Kidney (tissue), 14 donors: ENCODE measurements around the gene ITGB4. TPM values are rescaled to one million over a fixed set of nuclear protein-coding genes. Genes with fewer than 3 reads are reported as not detected.
"Not testable (repeated sequence)": the region's sequence is repeated elsewhere in the genome, so short reads cannot be mapped to it uniquely, and the experiment has no call there.

Source experiments
- DNase-seq, 5 donors: peaks; one replicate each; pipeline ENCODE4 v3.0.0-alpha.2; 2013 to 2020
- FAIRE-seq: peaks from 2 replicates; lab custom pipeline; 2012; peaks lifted over from hg19 to GRCh38; lab: Jason Lieb, UNC
- H3K27ac ChIP-seq, 2 donors: one replicate each; pipeline ENCODE4 v1.7.0; 2013; ENCODE audit warnings: low read depth in 2 of 2, low read length in 2 of 2, inconsistent platforms in 1 of 2
- H3K27me3 ChIP-seq: one replicate; pipeline ENCODE4 v1.7.1; 2013; ENCODE audit warnings: low read length, inconsistent platforms; ENCODE audit not compliant: control insufficient read depth, insufficient read depth
- H3K36me3 ChIP-seq, 3 donors: one replicate each; pipeline versions ENCODE4 v1.7.0 to v1.7.1; 2013; ENCODE audit warnings: low read length in 3 of 3, control low read depth in 1 of 3, inconsistent platforms in 1 of 3; ENCODE audit not compliant: insufficient read depth in 3 of 3, control insufficient read depth in 2 of 3
- H3K4me1 ChIP-seq, 3 donors: one replicate each; pipeline versions ENCODE4 v1.7.0 to v1.7.1; 2013; ENCODE audit warnings: low read length in 3 of 3, inconsistent platforms in 1 of 3, low read depth in 1 of 3; ENCODE audit not compliant: control insufficient read depth in 2 of 3, insufficient read depth in 2 of 3
- H3K4me3 ChIP-seq, 3 donors: one replicate each; pipeline versions ENCODE4 v1.7.0 to v1.8.1; 2013; ENCODE audit warnings: low read length in 3 of 3, control low read depth in 1 of 3, inconsistent platforms in 1 of 3
- H3K9ac ChIP-seq, 3 donors: one replicate each; pipeline versions ENCODE4 v1.7.0 to v1.7.1; 2013; ENCODE audit warnings: low read length in 3 of 3, control low read depth in 1 of 3, inconsistent platforms in 1 of 3
- H3K9me3 ChIP-seq, 3 donors: one replicate each; pipeline versions ENCODE4 v1.7.0 to v1.7.1; 2013; ENCODE audit warnings: low read length in 3 of 3, control low read depth in 1 of 3, inconsistent platforms in 1 of 3; ENCODE audit not compliant: control insufficient read depth in 2 of 3, insufficient read depth in 1 of 3
- intact Hi-C: fragments of 100-400 bp; cut with DNase I; formaldehyde crosslinking; loops from one replicate; pipeline ENCODE4 v1.11.1; 2022
- polyA plus RNA-seq: library from polyadenylated mRNA; stranded (reverse); fragments of 350-450 nt; fragmentation: Illumina TruSeq; extraction: RNeasy Lipid Tissue Mini Kit (QIAGEN cat#74804); gene quantifications from one replicate; pipeline ENCODE4 v1.2.3, GENCODE V29; 2014; ENCODE audit warnings: low read depth, low replicate concordance; ENCODE audit not compliant: insufficient read depth
- total RNA-seq: library from RNA; stranded (reverse); fragmentation: NEBNext Ultra II Directional; extraction: Animal tissue kit (Norgen Biotek cat#: 25700); gene quantifications from one replicate; pipeline ENCODE4 v1.2.1, GENCODE V29; 2021
- TF ChIP-seq, protein P1 (sequence below): IDR thresholded peaks from 3 replicates; pipeline ENCODE4 v1.5.1; 2012; ENCODE audit warnings: mild to moderate bottlenecking, moderate library complexity, borderline replicate concordance; ENCODE audit not compliant: insufficient read depth; ENCODE audit errors: extremely low read depth
- donor health status: control.
- donor health status: control.
- donor health status: control.
- donor health status: control.
- donor health status: control.
- donor health status: DM: yes; HTN: yes; CAD: no.
- donor health status: Normal renal cell carcinoma (clear cell type).

The ITGB4 gene
- total and polyA plus RNA-seq, 2 donors from 2014 or later = 15.7 to 149 TPM

DNA sequence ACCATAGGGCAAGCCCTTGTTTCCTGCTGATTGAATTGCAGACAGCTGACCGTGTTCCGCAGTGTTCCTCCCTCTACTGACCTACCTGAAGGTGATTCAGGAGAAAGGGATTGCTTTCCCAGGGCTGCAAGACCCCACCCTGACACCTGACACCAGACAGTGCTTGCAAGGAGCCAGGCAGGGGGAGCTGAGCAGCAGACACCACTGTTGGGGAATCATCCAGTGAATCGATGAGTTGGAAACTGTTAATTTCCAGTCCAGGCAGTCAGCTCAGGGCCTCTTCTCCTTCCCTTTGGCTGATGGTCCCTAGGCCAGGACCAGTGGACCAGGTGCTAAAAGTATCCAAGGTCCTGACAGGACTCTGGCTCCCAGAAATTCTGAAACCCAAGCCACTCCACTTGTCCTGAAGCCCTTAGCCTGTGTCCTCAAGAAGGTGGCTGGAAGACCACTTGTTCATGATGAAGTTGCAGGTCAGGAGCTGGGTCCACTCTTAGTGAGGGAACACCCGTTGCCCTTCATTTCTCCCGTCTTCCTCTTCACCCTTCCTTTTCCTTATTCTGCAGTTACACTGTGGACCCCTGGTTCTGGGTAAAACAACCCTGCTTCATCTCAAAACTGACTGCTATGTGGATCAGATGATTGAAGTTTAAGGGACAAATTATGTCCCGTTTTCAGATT lies 53.9 kb downstream of the ITGB4 start:
- intact Hi-C loops = no loop called here
- Histone ChIP-seq H3K9me3 (no peaks in the 10 kb centered on the region), H3K36me3 (peaks cover 14 to 25% (median 18%) of the 10 kb centered on the region in 3 donors), H3K9ac (no peak overlapping the region), H3K4me1 (peaks cover 0 to 17% (median 5%) of the 10 kb centered on the region in 3 donors), H3K27me3 (no peaks in the 10 kb centered on the region), H3K4me3 (no peak overlapping the region), H3K27ac (no peak overlapping the region)
- no peak for FAIRE-seq
- TF ChIP-seq, protein P1, sequence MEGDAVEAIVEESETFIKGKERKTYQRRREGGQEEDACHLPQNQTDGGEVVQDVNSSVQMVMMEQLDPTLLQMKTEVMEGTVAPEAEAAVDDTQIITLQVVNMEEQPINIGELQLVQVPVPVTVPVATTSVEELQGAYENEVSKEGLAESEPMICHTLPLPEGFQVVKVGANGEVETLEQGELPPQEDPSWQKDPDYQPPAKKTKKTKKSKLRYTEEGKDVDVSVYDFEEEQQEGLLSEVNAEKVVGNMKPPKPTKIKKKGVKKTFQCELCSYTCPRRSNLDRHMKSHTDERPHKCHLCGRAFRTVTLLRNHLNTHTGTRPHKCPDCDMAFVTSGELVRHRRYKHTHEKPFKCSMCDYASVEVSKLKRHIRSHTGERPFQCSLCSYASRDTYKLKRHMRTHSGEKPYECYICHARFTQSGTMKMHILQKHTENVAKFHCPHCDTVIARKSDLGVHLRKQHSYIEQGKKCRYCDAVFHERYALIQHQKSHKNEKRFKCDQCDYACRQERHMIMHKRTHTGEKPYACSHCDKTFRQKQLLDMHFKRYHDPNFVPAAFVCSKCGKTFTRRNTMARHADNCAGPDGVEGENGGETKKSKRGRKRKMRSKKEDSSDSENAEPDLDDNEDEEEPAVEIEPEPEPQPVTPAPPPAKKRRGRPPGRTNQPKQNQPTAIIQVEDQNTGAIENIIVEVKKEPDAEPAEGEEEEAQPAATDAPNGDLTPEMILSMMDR = no peak
- DNase-seq = peak in 4 of 5 donors; percentile 50 to 87 (median 82)

DNA sequence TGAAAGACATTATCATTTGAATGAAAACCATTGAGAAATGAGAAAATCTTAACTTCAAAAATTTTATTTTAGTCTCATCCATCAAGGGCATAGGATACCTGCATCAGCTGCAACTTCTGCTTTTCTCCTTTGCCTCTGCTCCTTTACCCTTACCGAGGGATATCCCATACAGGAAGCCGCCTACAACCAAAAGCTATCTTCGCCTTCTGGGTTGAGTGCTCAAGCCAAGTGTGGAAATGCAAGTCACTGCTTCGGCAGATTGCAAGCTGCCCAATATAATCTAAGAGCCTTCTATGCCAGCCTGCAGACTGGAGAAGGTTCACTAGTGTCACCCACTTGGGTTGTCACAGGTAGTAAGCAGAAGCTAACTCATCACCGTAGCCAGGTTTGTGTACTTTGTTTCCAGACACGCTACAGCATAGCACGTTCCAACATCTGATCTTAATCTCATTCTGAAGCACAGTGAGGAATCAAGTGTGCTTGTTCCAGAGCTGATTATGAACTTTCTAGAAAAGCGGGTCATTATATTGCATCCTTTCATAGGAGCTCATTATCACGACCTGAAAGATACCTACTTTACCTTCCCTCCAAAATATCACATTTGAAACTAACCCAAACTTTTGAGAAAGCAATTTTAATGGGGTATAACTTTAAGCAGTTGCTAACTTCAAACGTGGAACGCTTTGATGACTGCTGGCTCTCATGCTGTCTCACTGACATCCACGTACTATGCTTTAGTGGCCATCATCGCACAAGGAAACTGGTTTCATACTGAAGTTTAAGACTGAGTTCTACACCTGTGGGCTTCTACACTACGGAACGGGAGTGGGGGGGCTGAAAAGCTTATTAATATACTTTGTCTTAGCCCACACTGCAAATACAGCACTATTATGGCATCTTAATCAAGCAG lies 55.4 kb downstream of the ITGB4 start:
- Histone ChIP-seq H3K9me3 (no peaks in the 10 kb centered on the region), H3K27ac (peak overlapping the region in 1 of 2 donors; percentile 57), H3K27me3 (no peaks in the 10 kb centered on the region), H3K4me1 (peaks cover 0 to 17% (median 3%) of the 10 kb centered on the region in 3 donors), H3K4me3 (peak overlapping the region; percentile 86 to 98 (median 96)), H3K36me3 (peaks cover 14 to 25% (median 18%) of the 10 kb centered on the region in 3 donors), H3K9ac (peak overlapping the region in 2 of 3 donors; percentile 40 to 98)
- TF ChIP-seq, protein P1 = no peak
- intact Hi-C loops = no loop called here
- FAIRE-seq = no peak
- DNase-seq = peak in 2 of 5 donors; percentile 27 to 63

DNA sequence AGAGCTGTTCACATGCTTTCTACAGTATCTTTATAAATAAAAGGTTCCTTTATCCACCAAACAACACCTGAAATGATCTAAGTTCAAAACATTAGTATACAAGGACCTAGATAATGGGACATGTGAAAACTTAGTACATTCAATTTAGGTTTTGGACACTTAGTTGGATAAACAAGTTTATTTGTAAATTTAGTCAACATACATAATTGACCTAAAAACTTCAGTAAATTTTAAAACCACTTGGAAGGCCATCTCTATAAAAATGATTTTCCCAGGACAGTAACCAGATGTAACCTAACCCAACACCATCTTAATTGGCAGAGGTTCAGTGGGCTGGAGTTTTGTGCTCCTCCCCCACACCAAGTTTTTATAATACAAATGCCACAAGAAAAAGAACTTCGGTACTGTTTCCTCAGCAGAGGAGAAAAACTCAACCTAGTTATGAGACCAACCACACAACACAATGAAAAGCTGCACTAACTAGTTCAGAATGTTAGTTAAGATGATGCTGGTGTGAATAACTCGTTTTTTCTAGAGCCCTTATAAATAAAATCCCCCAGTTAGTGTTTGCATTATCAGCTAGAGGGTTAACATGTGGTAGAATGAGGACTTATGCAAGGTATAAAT lies 56.1 kb downstream of the ITGB4 start:
- DNase-seq (peak in 2 of 5 donors; percentile 27 to 54), FAIRE-seq (no peak)
- H3K36me3 ChIP-seq = peaks cover 14 to 25% (median 18%) of the 10 kb centered on the region in 3 donors
- intact Hi-C loops = no loop called here
- H3K27ac ChIP-seq = peak overlapping the region in 1 of 2 donors; percentile 33
- peak overlapping the region; percentile 86 to 98 (median 96) for H3K4me3 ChIP-seq
- H3K9me3 ChIP-seq = no peaks in the 10 kb centered on the region
- TF ChIP-seq, protein P1 = no peak
- H3K4me1 ChIP-seq = peaks cover 0 to 17% (median 0%) of the 10 kb centered on the region in 3 donors
- no peaks in the 10 kb centered on the region for H3K27me3 ChIP-seq
- peak overlapping the region; percentile 40 to 98 (median 56) for H3K9ac ChIP-seq

DNA sequence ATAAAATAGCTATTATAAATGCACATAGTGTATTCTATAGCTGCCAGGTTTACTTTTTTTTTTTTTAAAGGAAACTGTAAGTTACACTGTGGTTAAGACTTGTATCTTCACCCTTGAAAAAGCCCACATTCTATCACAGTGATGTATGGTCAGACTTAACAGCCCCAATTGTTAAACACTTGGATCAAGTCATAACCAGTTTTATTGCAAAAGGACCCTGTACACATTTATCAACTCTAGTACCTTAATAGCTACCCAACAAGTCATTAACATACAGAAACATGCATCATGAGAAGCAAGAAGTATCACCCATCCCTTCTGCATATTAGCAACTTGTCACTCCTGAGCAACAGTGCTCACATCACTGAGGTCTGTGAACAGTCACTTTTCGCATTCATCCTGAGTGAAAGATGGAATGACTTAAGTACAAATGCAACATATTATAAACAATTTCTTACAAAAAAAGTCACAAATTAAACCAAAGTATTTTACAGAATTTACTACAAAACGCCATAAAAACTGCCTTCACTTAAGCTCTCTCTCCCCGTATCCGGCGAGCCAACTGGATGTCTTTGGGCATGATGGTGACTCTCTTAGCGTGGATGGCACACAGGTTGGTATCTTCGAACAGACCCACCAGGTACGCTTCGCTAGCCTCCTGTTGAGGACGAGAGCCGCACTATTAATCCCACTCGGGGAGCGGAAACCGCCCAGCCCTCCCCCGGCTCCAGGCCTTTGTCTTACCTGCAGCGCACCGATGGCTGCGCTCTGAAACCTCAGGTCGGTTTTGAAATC lies 57.0 kb downstream of the ITGB4 start:
- intact Hi-C loops, H3K9me3 ChIP-seq, H3K27me3 ChIP-seq: not testable (repeated sequence)
- Histone ChIP-seq H3K36me3 (peaks cover 14 to 25% (median 18%) of the 10 kb centered on the region in 3 donors), H3K4me3 (peak overlapping the region; percentile 86 to 98 (median 96)), H3K4me1 (peaks cover 0 to 17% (median 0%) of the 10 kb centered on the region in 3 donors), H3K27ac (peak overlapping the region; percentile 98), H3K9ac (peak overlapping the region; percentile 88 to 99 (median 98))
- peak; percentile 32 for FAIRE-seq
- peak in 3 of 5 donors; percentile 33 to 73 (median 36) for DNase-seq
